A673 (cell line): ENCODE results near the gene SHISAL2B.

Experiments
- CTCF ChIP-seq: fragments of 300-800, 200-600 bp; sonication (generic); conservative IDR thresholded peaks from 2 replicates; pipeline ENCODE4 v1.5.1; 2017; ENCODE audit warnings: low read depth, mild to moderate bottlenecking, antibody characterized with exemption, low read length, moderate library complexity, mixed read lengths
- EZH2 ChIP-seq: fragments of 200-600 bp; sonication (generic); IDR thresholded peaks from 2 replicates; pipeline ENCODE4 v1.6.1; 2017; ENCODE audit warnings: borderline replicate concordance, low read depth, mild to moderate bottlenecking, mixed read lengths, antibody characterized with exemption, low read length; ENCODE audit not compliant: poor library complexity, severe bottlenecking

- TF ChIP-seq CTCF (no peak), EZH2 (no peak)
Observed at GRCh38 chr5:64665243-64665642, 25.1 kb upstream of the SHISAL2B start.
